SK-N-SH (cell line): ENCODE results near the gene GAB2. TPM values are rescaled to one million over a fixed set of nuclear protein-coding genes. Genes with fewer than 3 reads are reported as not detected.

Experiments used
- polyA plus RNA-seq, 3 experiments: library from polyadenylated mRNA; depleted of rRNA; stranded (reverse); fragments of >200 nt; gene quantifications; 2 replicates each; pipeline ENCODE4 v1.2.3, GENCODE V29; 2012

Gene GAB2
- polyA plus RNA-seq, 1 of the 3 experiments (the other 2 are of a cell fraction), result 5.6 TPM

Other genes starting within 250 kb of the GAB2 start
- gene KCTD21, start 229.2 kb downstream of the GAB2 start, polyA plus RNA-seq (2012; rRNA removed), result 5.0 and 7.5 TPM in 2 replicates
- 8.0 and 8.4 TPM in 2 replicates for gene USP35, start 228.9 kb downstream of the GAB2 start, polyA plus RNA-seq (2012; rRNA removed)
- 8.9 and 11.3 TPM in 2 replicates for gene NARS2, start 157.0 kb upstream of the GAB2 start, polyA plus RNA-seq (2012; rRNA removed)